M059J (cell line): Measurements from ENCODE around the gene PML. TPM values are rescaled to one million over a fixed set of nuclear protein-coding genes. Genes with fewer than 3 reads are reported as not detected.

Experiments
- total RNA-seq: library from RNA; depleted of rRNA; stranded (reverse); fragments of >200 nt; shearing (Covaris generic); gene quantifications from 2 replicates; pipeline ENCODE4 v1.2.3, GENCODE V29; 2014; rRNA removed

Gene PML
- total RNA-seq, 1 experiment from 2014 or later, result 74.6 TPM

Other genes starting within 250 kb of the PML start
- 0.39 TPM in 1 of 2 replicates, not detected in the other for gene INSYN1, start 241.4 kb upstream of the PML start, total RNA-seq
- not detected in 2 replicates for gene TBC1D21, start 121.2 kb upstream of the PML start, total RNA-seq
- gene LOXL1, start 68.3 kb upstream of the PML start, total RNA-seq, result 120 and 189 TPM in 2 replicates
- gene STOML1, start 2.4 kb upstream of the PML start, total RNA-seq, result 12.5 and 19.9 TPM in 2 replicates
- gene GOLGA6A, start 87.8 kb downstream of the PML start, total RNA-seq, result not detected in 2 replicates
- 0.17 TPM in 1 of 2 replicates, not detected in the other for gene ISLR2, start 135.9 kb downstream of the PML start, total RNA-seq
- not detected in 2 replicates for gene ISLR, start 179.0 kb downstream of the PML start, total RNA-seq
- gene STRA6, start 208.1 kb downstream of the PML start, total RNA-seq, result 1.5 and 3.5 TPM in 2 replicates
- gene CCDC33, start 241.6 kb downstream of the PML start, total RNA-seq, result 0.22 TPM in 1 of 2 replicates, not detected in the other